Transverse colon (tissue), 4 donors: ENCODE results near the gene SLC10A4.

Experiments used
- POLR2A ChIP-seq: fragments of 450-650 bp; IDR thresholded peaks from one replicate; pipeline ENCODE4 v1.6.1; 2016; ENCODE audit warnings: antibody characterized with exemption, mild to moderate bottlenecking, moderate library complexity
- POLR2AphosphoS5 ChIP-seq, 3 donors: sonication (generic); formaldehyde crosslinking; IDR thresholded peaks; one replicate each; pipeline ENCODE4 v1.6.1; 2016; ENCODE audit warnings: antibody characterized with exemption in 3 of 3
- TF ChIP-seq, protein P1 (sequence below), 5 experiments: fragments of 200-600 bp in 3 of 5; fragments of 450-650 bp in 2 of 5; sonication (generic) in 3 of 5; IDR thresholded peaks; 1 replicate in 2 of 5; 2 replicates in 3 of 5; pipeline ENCODE4 v1.5.1; 2016 to 2017; ENCODE audit warnings: antibody characterized with exemption in 5 of 5, inconsistent platforms in 3 of 5, mild to moderate bottlenecking in 2 of 5, moderate library complexity in 1 of 5

DNA sequence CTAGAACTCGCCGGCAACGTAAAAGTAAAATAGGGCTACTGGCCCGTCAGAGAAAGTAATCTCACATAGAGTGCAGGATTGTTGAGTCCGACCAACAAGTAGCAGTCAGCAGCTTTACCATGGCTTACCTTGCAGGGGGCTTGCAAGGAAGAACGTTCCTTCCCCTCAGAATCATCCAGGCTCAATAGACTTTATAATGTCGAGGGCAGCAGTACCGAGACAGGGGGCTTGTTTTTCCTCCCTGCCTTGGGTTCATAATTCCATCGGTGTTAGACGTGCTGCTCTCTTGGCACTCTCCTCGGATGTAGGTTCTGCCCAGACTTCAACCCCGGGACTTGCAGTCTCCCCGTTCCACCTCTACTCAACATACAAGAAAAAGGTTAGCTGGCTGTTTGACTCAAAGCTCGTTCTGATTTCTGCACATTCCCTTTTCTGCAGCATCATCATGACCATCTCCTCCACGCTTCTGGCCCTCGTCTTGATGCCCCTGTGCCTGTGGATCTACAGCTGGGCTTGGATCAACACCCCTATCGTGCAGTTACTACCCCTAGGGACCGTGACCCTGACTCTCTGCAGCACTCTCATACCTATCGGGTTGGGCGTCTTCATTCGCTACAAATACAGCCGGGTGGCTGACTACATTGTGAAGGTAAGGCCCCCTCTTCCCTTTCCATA lies 1.5 kb downstream of the SLC10A4 start:
- TF ChIP-seq POLR2AphosphoS5 (IDR thresholded peaks at IDR 0.05): no peak
- no peak for TF ChIP-seq POLR2A
- TF ChIP-seq, protein P1, sequence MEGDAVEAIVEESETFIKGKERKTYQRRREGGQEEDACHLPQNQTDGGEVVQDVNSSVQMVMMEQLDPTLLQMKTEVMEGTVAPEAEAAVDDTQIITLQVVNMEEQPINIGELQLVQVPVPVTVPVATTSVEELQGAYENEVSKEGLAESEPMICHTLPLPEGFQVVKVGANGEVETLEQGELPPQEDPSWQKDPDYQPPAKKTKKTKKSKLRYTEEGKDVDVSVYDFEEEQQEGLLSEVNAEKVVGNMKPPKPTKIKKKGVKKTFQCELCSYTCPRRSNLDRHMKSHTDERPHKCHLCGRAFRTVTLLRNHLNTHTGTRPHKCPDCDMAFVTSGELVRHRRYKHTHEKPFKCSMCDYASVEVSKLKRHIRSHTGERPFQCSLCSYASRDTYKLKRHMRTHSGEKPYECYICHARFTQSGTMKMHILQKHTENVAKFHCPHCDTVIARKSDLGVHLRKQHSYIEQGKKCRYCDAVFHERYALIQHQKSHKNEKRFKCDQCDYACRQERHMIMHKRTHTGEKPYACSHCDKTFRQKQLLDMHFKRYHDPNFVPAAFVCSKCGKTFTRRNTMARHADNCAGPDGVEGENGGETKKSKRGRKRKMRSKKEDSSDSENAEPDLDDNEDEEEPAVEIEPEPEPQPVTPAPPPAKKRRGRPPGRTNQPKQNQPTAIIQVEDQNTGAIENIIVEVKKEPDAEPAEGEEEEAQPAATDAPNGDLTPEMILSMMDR (IDR thresholded peaks at IDR 0.05): no peak
